Measurements from ENCODE around the gene MAST4.

DNA sequence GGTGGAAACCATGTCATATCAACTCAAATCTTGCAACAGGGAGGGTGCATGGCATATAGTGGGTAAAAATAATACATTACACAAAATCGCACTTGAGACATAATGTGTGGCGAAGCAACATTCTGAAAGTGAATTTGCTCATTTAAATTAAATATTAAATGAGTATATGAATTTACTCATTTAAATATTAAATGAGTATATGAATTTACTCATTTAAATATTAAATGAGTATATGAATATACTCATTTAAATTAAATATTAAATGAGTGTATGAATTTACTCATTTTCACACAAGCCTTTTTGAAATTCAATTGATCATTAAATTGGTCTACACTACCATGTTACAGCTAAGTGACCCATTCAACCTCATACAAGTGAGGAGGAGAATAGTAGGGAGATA lies 10.5 kb downstream of the MAST4 start:
- no peak for TF ChIP-seq EZH2 (IDR thresholded peaks at IDR 0.05; ENCODE audit: low read length, missing control alignments)
- TF ChIP-seq, protein P1, sequence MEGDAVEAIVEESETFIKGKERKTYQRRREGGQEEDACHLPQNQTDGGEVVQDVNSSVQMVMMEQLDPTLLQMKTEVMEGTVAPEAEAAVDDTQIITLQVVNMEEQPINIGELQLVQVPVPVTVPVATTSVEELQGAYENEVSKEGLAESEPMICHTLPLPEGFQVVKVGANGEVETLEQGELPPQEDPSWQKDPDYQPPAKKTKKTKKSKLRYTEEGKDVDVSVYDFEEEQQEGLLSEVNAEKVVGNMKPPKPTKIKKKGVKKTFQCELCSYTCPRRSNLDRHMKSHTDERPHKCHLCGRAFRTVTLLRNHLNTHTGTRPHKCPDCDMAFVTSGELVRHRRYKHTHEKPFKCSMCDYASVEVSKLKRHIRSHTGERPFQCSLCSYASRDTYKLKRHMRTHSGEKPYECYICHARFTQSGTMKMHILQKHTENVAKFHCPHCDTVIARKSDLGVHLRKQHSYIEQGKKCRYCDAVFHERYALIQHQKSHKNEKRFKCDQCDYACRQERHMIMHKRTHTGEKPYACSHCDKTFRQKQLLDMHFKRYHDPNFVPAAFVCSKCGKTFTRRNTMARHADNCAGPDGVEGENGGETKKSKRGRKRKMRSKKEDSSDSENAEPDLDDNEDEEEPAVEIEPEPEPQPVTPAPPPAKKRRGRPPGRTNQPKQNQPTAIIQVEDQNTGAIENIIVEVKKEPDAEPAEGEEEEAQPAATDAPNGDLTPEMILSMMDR (conservative IDR thresholded peaks at IDR 0.05 in 1 of 2, IDR thresholded peaks at IDR 0.05 in 1 of 2; ENCODE audit: low read depth in 1 of 2, low read length in 2 of 2), result no peak

Data from fibroblast of lung (primary cell).